NCI-H748 (cell line): ENCODE data around the gene GABRG2.
"Not testable (repeated sequence)": the region's sequence is repeated elsewhere in the genome, so short reads cannot be mapped to it uniquely, and the experiment has no call there.

ENCODE experiments used
- DNase-seq: peaks from one replicate; lab custom pipeline; 2025; ENCODE audit not compliant: unreplicated experiment; lab: John Stamatoyannopoulos, UW

GABRG2 gene

GRCh38 chr5:162067655-162068411 lies at the start of gene GABRG2:
Gene GABRG2, plus strand, starts transcription at chr5:162067773. Its CDS starts 227 bp downstream, at chr5:162068000.
- DNase-seq, result peak; percentile 53

GRCh38 chr5:162025312-162025711 lies 42.3 kb upstream of the GABRG2 start:
- no peak for DNase-seq

DNA sequence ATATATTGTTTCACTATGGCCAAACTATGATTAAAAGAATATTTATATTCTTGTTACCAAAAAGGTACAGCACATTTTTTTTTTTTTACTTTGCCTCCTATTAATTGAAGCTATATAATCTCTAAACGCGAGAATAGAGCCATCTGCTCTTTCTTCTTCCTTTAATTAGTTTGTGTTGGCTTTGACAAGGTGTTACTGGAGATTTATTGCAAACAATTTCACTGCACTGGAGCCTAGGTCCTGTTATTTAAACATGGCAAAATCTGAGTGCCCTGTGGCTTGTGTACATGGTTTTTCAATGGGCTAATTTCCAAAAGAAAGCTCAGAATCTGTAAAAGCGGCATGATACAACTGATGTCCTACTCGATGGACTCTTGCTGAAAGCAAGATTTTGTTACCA lies 40.8 kb upstream of the GABRG2 start:
- DNase-seq, result peak; percentile 61

GRCh38 chr5:162037431-162037830 lies 30.1 kb upstream of the GABRG2 start:
- DNase-seq, result peak; percentile 34

GRCh38 chr5:162047279-162047678 lies 20.3 kb upstream of the GABRG2 start:
- DNase-seq, result no peak

DNA sequence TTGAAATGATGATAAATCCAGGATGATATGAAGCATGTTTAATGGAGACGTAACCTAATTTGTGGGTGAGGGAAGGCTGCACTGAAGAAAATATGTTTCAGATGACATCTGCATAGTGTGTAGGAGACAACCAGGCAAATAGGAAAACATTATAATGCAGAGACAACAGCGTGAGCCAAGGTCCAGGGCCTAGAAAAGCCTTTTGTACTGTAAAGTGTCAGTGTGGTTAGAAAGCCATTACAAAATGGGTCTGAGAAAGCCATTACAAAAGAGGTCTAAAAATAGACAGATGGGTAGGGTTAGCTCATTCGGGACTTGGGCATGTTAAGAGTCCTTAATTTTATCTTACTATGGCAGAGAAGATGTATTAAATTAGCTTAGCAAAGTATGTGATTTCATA lies 14.9 kb upstream of the GABRG2 start:
- DNase-seq, result no peak

DNA sequence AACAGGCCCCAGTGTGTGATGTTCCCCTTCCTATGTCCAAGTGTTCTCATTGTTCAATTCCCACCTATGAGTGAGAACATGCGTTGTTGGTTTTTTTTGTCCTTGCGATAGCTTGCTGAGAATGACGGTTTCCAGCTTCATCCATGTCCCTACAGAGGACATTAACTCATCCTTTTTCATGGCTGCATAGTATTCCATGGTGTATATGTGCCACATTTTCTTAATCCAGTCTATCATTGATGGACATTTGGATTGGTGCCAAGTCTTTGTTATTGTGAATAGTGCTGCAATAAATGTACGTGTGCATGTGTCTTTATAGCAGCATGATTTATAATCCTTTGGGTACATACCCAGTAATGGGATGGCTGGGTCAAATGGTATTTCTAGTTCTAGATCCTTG lies 12.5 kb upstream of the GABRG2 start:
- DNase-seq, result not testable (repeated sequence)

DNA sequence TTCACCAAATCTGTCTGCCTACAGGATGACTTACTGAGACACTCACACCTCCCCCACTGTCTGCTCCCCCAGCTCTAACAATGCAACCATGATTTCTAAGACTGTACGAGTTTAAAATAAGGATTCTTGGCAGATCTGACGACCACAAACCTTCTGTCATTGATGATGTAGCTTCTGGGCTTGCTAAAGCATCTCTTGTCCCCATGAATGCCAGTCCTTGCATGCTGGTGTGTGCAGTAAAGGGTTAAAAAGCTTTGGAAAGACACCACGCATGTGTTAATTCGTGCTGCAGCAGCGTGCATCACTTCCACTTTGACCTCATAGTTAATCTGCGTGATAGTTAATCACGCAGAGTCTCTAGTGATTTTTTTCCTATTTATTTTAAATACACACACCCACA lies 411 bp upstream of the GABRG2 start:
- peak; percentile 16 for DNase-seq

- DNase-seq, result peak; percentile 60
Observed at GRCh38 chr5:162068412-162068811, 839 bp downstream of the GABRG2 start.

DNA sequence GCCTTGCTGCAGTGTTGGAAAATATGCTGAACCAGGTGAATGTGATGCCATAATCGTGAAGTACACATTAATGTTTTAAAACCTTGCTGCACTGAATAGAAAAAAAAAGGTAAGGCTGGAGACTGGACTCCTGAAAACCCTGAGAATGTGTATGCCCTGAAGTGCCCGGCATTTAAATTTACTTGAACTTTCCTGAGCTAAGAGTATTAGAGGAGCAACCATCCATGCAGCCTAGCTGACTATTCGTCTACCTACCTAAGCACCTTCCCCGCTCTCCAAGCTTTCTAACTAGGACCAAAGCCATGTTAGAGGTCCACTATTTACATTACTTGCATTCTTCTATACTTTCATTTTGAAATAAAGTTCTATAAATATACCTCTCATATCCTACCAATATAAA lies 1.4 kb downstream of the GABRG2 start:
- DNase-seq, result no peak

DNA sequence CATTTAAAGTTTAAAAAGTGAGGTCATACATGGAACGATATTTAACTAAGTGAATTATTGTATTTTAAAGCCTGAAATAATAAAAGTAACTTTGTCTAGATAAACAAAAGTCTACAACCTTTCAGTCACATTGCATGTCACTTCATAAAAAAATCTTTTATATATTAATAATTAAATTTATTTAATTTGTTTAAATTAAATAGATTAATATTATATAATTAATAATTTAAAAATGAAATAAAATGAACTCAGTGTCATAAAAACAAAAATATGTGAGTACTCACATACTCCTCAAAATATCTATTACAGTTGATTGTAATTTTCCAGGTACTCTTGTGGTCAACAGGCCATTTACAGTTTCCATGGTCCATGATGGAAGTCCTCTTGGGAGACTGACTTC lies 11.2 kb downstream of the GABRG2 start:
- no peak for DNase-seq

DNA sequence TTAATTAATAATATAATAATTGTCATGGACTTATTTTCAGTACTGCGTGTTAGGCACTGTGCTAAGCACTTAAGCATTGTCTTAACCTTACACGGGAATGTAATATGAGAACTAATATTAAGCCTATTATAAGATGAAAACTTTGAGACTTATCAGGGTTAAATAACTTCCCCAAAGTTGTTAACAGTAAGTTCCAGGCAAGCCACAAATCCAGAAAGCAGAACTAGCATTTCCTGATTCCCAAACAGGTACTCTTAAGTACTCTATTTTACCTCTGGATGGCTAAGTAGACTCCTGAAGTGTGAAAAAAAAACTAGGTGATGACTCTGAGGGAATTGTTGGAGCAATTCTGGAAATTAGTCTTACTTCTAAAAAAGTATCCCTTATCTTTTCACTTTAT lies 23.8 kb downstream of the GABRG2 start:
- no peak for DNase-seq

- peak; percentile 13 for DNase-seq
Observed at GRCh38 chr5:162096448-162096847, 28.9 kb downstream of the GABRG2 start.

- no peak for DNase-seq
Observed at GRCh38 chr5:162107591-162107990, 40.0 kb downstream of the GABRG2 start.

DNA sequence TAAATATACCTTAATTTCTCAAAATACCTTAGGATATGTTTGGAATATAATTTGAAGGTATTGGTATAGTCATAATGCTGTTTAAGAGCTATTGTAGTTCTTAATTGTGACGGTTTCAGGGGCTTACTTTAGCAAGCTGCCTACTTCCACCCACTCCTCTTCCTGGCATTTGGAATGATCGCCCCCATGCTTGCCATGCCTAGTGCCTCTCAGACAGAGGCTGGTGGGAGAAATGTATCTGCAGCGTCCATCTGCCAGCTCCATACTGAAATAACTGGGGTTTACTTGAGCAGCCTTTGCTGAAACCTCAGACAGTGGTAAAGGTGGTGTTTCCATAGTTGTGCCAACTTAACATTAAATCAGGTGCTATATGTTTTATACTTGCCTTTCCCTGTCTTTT lies 52.2 kb downstream of the GABRG2 start:
- DNase-seq, result no peak

GRCh38 chr5:162128117-162128516 lies 60.5 kb downstream of the GABRG2 start:
- no peak for DNase-seq

DNA sequence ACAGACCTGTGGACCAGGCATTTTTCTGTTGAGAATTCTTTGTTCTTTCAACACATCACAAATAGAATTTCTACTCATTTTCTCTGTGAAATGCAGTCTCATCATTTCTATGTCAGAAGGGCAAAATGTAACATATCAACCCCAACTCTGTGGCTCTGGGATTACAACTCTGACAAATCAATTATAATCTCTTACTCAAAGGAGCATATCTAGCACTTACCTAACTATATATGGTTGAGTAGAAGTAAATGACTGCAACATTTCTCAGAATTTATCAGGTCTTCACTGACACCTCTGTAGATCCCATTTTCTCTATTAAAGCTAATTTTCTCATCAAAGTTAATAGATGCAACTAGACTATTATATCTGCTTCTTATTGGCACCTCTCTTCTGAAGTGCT lies 64.8 kb downstream of the GABRG2 start:
- DNase-seq, result no peak

DNA sequence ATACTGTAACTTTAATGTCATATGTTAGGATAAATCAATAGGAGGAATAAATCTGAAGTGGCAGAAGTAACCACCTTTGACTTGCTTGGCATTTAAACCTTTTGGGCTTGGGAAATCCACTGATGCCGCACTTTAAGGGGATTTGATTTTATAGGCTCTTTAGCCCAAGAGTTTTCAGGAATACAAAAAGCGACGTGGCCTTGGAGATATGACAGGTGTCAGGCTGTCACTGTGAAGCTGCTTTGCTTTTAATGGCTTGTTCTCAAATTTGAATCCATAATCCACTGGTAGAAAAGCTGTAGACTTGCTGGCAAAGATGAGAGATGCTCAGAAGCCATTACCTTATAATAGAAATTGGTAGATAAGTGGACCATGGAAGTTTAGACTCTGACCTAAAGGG lies 71.6 kb downstream of the GABRG2 start:
- DNase-seq, result no peak

DNA sequence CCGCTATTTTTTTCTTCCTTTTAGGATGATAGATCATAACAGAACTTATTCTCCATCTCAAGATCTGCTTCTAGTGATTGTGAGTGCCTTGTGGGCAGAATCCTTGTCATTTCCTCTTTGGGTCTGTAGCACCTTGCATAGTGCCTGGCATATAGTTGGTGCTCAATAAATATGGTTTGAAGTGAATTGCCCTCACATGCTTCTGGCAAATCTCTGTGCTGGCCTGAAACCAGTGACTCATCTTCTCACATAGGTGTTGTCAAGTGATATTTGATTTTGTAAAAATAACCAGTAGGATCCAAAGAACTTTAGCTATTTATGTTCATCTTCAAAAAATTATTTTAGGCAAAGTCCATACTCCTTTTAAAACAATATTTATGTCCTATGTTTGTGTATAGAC lies 86.7 kb downstream of the GABRG2 start:
- no peak for DNase-seq

GRCh38 chr5:162160401-162160800 lies 92.8 kb downstream of the GABRG2 start:
- DNase-seq, result no peak

- DNase-seq, result no peak
Observed at GRCh38 chr5:162163663-162164062, 96.1 kb downstream of the GABRG2 start.

DNA sequence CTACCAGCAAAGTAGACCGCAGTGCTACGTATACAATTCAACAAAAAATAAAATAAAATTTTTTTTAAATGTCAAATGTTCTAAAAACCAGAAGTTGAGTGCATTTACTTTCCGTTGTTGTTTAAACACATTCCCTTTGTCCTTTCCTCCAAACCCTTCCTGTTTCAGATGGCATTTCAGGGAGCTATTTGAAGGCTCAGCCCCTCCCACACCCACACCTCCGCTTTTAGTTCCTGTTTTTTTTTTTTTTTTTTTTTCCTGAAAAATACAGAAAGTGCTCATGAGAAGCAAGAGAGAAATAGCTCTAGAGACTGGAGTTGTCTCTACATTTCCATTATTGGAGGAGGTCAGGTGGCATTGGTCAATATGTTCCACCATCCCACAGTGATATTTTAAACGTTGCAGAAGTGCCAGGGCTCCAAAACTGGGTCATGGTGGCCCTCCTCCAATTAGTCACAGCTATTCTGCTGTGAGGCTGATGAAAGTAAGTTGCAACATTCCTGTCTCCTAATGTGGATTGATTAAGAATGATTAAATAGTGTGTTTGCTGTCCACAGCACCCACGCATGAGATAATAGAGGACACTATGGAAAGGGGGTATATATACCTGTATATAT lies 106.9 kb downstream of the GABRG2 start:
- no peak for DNase-seq

- no peak for DNase-seq
Observed at GRCh38 chr5:162187371-162187770, 119.8 kb downstream of the GABRG2 start.
